Glutamatergic neuron (in vitro differentiated cells): ENCODE data around the gene FAH. TPM values are rescaled to one million over a fixed set of nuclear protein-coding genes. Genes with fewer than 3 reads are reported as not detected.

Experiments used
- DNase-seq: peaks from one replicate; pipeline ENCODE4 v3.0.0; 2022
- H3K27ac Mint-ChIP-seq: one replicate; pipeline ENCODE4 v1.8.0; 2020; ENCODE audit warnings: mild to moderate bottlenecking, mixed read lengths, inconsistent platforms; ENCODE audit not compliant: unreplicated experiment
- H3K27me3 Mint-ChIP-seq: one replicate; pipeline ENCODE4 v1.8.0; 2020; ENCODE audit warnings: mild to moderate bottlenecking, moderate library complexity, mixed read lengths, inconsistent platforms; ENCODE audit not compliant: unreplicated experiment
- H3K36me3 Mint-ChIP-seq: one replicate; pipeline ENCODE4 v1.8.0; 2020; ENCODE audit warnings: mild to moderate bottlenecking, mixed read lengths, inconsistent platforms; ENCODE audit not compliant: unreplicated experiment
- H3K4me1 Mint-ChIP-seq: one replicate; pipeline ENCODE4 v1.8.0; 2020; ENCODE audit warnings: mild to moderate bottlenecking, low read depth, mixed read lengths, inconsistent platforms; ENCODE audit not compliant: unreplicated experiment
- H3K4me3 Mint-ChIP-seq: one replicate; pipeline ENCODE4 v1.8.0; 2020; ENCODE audit warnings: mild to moderate bottlenecking, mixed read lengths, inconsistent platforms; ENCODE audit not compliant: unreplicated experiment
- H3K9me3 Mint-ChIP-seq: one replicate; pipeline ENCODE4 v1.8.0; 2020; ENCODE audit warnings: mild to moderate bottlenecking, moderate library complexity, mixed read lengths, inconsistent platforms; ENCODE audit not compliant: unreplicated experiment
- total RNA-seq: library from RNA; stranded (reverse); fragmentation: NEBNext Ultra II Directional; extraction: Animal tissue kit (Norgen Biotek cat#: 25700); gene quantifications from one replicate; pipeline ENCODE4 v1.2.1, GENCODE V29; 2021; ENCODE audit not compliant: unreplicated experiment
- TF ChIP-seq, protein P1 (sequence below): fragments of 200-600 bp; sonication (generic); IDR thresholded peaks from one replicate; pipeline ENCODE4 v1.5.0; 2021; ENCODE audit not compliant: partially characterized antibody, unreplicated experiment

Gene FAH
- total RNA-seq, 1 donor from 2014 or later, result 3.7 TPM

DNA sequence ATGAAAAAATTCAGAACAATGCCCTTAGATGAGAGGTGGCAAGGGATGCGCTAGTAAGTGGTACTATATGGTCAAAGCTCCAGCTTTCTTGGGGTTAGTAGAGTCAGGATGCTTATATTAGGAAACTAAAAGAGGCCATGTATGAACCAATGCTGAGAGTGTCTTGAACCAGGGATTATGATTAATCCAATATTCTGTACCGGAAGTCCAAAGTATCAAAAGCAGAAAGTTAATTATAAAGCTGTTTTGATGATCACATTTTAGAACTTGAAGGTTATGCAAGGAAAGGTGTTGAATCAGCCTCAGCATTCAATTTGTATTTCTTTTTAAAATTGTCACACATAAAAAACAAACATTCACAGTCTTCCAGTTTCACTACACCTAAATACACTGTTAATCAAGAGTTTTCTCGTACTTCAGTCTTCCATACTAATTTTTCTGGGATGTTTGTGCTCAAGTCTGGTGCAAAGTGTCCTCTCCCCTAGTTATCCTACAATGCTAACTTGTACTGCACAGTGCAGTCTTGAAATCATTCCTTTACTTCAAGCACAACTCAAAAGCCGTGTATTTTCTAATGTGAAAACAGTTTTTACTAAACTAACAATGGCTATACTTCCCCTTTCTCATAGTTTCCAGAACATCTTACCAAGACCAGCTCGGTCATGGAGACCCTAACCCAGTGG is 10.7 kb upstream of the FAH start:
- H3K9me3 Mint-ChIP-seq, result no peaks in the 10 kb centered on the region
- H3K4me3 Mint-ChIP-seq, result no peak overlapping the region
- H3K36me3 Mint-ChIP-seq, result no peaks in the 10 kb centered on the region
- DNase-seq, result no peak
- TF ChIP-seq, protein P1, sequence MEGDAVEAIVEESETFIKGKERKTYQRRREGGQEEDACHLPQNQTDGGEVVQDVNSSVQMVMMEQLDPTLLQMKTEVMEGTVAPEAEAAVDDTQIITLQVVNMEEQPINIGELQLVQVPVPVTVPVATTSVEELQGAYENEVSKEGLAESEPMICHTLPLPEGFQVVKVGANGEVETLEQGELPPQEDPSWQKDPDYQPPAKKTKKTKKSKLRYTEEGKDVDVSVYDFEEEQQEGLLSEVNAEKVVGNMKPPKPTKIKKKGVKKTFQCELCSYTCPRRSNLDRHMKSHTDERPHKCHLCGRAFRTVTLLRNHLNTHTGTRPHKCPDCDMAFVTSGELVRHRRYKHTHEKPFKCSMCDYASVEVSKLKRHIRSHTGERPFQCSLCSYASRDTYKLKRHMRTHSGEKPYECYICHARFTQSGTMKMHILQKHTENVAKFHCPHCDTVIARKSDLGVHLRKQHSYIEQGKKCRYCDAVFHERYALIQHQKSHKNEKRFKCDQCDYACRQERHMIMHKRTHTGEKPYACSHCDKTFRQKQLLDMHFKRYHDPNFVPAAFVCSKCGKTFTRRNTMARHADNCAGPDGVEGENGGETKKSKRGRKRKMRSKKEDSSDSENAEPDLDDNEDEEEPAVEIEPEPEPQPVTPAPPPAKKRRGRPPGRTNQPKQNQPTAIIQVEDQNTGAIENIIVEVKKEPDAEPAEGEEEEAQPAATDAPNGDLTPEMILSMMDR, result no peak
- H3K27ac Mint-ChIP-seq, result no peak overlapping the region
- no peaks in the 10 kb centered on the region for H3K27me3 Mint-ChIP-seq
- H3K4me1 Mint-ChIP-seq, result no peaks in the 10 kb centered on the region

DNA sequence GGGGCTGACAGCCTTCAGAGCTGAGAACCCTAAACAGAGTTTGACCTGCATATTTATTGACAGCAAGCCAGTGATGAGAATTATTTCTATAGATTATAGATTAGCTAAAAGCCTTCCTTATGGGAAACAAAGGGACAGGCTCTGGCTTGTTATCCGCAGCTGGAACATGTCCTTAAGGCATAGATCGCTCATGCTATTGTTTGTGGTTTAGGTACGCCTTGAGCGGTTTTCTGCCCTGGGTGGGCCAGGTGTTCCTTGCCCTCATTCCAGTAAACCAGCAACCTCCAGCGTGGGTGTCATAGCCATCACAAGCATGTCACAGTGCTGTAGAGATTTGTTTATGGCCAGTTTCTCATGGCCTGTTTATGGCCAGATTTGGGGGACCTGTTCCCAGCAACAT is 10.2 kb upstream of the FAH start:
- Mint-ChIP-seq H3K27ac (no peak overlapping the region), H3K4me3 (no peak overlapping the region), H3K4me1 (no peaks in the 10 kb centered on the region), H3K27me3 (no peaks in the 10 kb centered on the region), H3K36me3 (no peaks in the 10 kb centered on the region), H3K9me3 (no peaks in the 10 kb centered on the region)
- TF ChIP-seq, protein P1, result no peak
- DNase-seq, result no peak

DNA sequence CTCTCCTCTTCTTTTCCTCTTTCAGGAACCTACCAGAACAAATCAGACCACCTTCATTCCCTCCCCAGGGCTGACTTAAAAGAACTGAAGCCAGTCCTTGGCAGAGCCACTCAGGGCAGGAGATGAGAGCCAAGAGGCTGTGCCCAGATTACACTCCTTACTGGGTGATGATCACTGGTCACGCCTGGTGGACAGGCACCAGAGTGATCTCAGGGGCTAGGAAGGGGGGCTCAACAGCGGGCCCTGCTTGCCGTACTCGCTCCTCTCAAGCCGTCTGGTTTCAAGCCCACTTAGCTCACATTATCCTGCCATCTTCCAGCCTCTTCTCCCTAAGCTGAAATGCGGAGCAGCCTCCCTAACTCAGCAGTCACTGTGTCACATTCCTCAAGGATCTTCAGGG is 1.7 kb upstream of the FAH start:
- peaks cover 4% of the 10 kb centered on the region for H3K27me3 Mint-ChIP-seq
- no peak for DNase-seq
- TF ChIP-seq, protein P1, result no peak
- no peaks in the 10 kb centered on the region for H3K36me3 Mint-ChIP-seq
- peaks cover 11% of the 10 kb centered on the region for H3K4me1 Mint-ChIP-seq
- no peak overlapping the region for H3K4me3 Mint-ChIP-seq
- H3K27ac Mint-ChIP-seq, result no peak overlapping the region
- peaks cover 2% of the 10 kb centered on the region for H3K9me3 Mint-ChIP-seq

DNA sequence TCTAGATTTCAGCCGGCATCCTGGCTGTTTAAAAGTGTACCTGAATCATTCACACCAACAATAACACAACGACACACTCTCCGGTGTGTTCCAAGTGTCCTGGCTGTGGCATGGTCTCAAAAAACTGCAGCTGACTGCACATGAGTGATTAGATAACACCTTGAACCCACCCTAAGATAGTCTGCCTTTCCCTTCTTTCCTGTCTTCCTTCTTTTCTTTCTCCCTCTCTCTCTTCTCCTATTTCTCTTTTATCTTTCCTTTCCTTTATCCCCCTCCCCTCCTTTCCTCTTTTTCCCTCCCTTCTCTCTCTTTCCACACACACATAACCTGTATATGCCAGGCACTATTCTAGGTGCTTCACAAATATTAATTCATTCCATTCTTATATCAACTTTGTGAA is 1.2 kb upstream of the FAH start:
- no peak overlapping the region for H3K27ac Mint-ChIP-seq
- H3K4me1 Mint-ChIP-seq, result peaks cover 11% of the 10 kb centered on the region
- H3K36me3 Mint-ChIP-seq, result no peaks in the 10 kb centered on the region
- TF ChIP-seq, protein P1, result no peak
- peaks cover 2% of the 10 kb centered on the region for H3K9me3 Mint-ChIP-seq
- H3K4me3 Mint-ChIP-seq, result peak overlapping the region; percentile 76
- peaks cover 4% of the 10 kb centered on the region for H3K27me3 Mint-ChIP-seq
- no peak for DNase-seq

DNA sequence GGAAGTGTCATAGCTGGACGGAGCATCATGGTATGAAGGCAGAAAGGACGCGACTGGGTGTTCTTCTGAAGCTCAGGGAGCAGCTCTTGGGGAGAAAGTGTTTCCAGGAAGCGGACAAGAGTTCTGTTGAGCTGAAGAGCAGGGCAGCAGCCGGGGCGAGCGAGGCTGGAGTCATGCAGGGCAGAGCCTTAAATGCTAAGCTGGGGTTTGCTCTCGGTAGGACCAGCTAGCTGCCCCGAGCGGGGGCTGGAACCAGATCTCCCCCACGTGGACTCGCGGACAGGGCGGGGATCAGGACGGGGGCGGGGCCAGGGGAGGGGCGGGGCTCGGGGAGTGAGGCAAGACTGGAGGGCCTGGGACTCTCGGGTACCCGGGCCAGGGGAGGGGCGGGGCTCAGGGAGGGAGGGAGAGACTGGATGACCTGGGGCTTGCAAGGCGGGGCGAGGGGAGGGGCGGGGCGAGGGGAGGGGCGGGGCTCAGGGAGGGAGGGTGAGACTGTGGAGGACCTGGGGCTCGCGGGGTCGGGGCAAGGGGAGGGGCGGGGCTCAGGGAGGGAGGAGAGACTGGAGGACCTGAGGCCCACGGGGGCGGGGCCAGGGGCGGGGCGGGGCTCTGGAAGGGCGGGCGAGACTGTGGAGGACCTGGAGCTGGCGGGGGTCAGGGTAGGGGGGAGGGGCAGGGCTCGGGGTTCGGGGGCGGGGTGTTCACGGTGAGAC is 461 bp upstream of the FAH start:
- Mint-ChIP-seq H3K4me1 (peaks cover 11% of the 10 kb centered on the region), H3K4me3 (peak overlapping the region; percentile 76), H3K27ac (no peak overlapping the region), H3K9me3 (peaks cover 2% of the 10 kb centered on the region), H3K27me3 (peaks cover 4% of the 10 kb centered on the region), H3K36me3 (no peaks in the 10 kb centered on the region)
- TF ChIP-seq, protein P1, result no peak
- DNase-seq, result peak; percentile 91
